GM21825 (cell line): ENCODE results near the gene GALNT17.

Source experiments
- ATAC-seq: cut with Tn5 transposase; IDR thresholded peaks from one replicate; pipeline ENCODE4 v1.9.1; 2021; ENCODE audit warnings: mild to moderate bottlenecking, moderate library complexity; ENCODE audit not compliant: unreplicated experiment

GALNT17 gene

GRCh38 chr7:71442492-71443190 is 310.7 kb downstream of the GALNT17 start:
- no peak for ATAC-seq

DNA sequence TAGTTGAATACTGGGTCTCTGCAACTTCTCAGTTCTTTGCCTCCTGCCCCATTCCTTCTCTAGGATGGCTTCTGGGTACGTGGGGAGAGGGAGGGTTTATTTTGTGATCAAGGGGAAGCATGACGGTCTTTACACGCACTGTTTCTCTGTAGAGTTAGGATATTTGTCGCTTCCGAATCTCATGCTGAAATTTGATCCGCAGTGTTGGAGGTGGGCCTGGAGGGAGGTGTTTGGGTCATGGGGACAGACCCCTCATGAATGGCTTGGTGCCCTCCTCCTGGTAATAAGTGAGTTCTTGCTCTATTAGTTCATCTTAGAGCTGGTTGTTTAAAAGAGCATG is 311.2 kb downstream of the GALNT17 start:
- no peak for ATAC-seq

DNA sequence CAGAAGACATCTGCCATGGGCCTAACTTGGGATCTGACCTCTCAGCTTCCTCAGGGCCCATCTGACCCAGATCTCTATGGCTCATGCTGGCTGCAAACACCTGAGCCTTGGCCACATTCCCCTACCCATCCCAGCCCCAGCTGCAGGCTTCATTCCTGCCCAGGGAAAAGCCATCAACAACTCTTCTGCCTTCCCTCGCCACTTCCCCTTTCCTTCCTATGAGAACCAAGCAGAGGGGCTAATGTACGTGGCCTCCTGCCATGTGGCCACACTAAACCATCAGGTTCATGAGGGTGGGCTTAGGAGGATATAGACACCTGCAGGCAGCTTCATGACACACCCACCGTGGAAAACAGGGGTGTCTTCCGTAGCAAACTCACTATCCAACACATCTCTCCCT is 312.2 kb downstream of the GALNT17 start:
- no peak for ATAC-seq

GRCh38 chr7:71453630-71454029 is 321.7 kb downstream of the GALNT17 start:
- ATAC-seq, result no peak

- no peak for ATAC-seq
Measured at GRCh38 chr7:71454981-71455380, 323.0 kb downstream of the GALNT17 start.

DNA sequence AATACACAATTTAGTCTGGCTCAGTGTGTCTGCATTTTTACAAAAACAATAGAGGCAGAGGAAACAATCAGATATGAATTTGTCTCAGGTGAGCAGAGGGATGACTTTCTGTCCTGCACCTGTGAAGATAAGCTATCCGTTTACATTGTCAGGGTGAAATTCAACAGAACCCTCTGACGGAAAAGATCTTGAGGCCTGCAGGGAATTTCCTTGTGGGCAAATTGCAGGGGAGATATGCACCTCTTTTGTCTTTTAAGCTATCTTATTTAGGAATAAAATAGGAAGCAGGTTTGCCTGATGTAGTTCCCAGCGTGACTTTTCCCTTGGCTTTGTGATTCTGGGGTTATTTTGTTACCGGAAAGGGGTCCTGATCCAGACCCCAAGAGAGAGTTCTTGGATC is 325.1 kb downstream of the GALNT17 start:
- no peak for ATAC-seq

GRCh38 chr7:71457846-71458590 is 326.1 kb downstream of the GALNT17 start:
- no peak for ATAC-seq

DNA sequence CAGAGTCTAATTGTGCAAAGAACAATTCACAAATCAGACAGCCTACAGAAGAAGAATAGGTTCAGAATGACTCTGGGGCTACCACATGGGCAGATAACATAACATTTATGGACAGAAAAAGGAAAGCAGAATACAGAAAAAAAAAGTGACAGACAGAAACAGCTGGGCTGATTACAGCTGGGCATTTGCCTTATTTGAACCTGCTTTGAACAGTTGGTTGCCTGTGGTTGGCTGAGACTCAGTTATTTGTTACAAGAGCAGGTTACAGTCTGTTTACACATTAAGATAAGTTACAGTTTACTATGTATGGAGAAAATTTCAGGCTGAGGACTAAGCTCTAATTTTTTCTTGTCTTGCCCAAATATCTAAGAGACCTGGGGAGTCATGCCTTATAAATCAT is 327.2 kb downstream of the GALNT17 start:
- no peak for ATAC-seq

DNA sequence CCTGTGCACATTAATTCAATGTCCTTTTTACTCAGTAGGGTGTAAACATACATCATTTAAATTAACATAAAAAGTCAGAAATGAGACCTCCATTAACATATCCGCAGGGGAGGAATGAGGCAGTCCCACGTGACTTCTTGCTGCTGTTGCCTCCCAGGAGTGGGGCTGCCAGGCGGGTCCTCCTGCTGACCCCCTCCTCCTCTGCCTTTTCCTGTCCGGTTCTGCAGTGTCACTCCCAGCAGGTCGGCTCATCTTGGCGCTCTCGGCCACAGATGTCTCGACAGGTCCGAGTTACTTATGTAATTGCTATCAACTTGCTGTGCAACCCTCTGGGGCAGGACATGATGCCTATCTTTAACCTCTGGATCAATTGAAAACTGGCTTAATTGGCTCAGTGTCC is 329.6 kb downstream of the GALNT17 start:
- ATAC-seq, result no peak

DNA sequence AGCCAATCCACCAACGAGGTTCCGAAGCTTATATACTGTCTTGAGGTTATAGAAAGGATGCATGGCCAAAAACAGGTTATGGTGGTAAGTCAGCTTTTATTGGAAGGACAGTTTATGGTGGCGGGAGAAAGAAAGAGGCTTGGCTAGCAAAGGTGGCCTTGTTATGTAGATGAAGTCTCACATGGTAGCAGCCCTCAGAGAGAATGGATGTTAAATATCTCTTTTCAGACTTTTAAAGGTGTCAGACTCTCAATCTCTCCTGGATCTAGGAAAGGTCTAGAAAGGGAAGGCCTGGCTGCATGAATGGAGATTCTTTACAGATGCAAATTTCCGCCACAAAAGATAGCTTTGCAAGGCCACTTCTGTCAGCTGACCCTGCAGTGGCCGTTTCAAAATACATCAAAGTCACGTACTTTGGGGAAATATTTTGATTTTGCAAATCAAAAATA is 333.8 kb downstream of the GALNT17 start:
- ATAC-seq, result no peak

DNA sequence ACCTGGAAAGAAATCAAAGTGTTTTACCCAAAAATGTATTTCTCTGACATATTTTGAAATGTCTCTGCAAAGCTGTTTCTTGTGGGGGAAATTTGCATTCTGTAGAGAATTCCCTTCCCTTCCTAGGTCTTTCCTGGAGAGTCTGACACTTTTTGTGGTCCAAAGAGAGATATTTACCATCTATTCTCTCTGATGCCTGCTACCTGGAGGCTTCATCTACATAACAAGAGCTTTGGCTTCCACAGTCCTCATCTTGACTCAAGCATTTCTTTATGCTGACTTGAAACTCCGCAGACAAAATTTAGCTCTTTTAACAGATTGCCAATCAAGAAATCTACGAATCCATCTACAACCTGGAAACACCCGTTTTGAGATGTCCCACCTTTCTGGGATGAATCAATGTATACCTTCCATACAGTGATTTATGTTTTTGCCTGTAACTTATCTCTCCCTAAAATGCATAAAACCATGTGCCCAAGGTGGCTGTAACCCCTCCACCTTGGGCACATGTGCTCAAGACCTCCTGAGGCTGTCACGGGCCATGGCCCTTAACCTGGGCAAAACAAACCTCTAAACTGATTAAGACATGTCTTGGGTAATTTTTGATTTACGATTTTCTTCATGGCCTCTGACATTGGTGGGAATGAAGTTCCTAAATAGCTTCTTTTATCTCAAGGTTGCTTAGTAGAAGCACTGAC is 334.7 kb downstream of the GALNT17 start:
- no peak for ATAC-seq

DNA sequence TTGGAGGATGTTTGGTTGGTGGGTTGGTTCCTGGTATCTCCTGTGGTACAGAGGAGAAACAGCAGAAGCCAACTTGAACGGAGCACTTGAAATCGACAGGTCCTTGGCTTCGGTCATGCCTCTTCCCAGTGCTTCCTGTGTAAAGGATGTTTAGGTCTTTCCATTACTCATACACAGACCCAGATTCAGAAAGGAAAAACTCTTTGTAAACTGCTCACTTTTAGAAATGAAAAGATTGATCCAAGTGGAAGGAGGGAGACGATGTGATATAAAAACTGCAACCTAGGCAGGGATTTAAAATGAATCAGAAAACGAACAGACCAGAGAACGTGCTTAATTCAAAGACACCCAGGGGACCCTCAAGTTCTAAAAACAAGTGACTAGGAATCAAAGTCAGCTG is 338.4 kb downstream of the GALNT17 start:
- no peak for ATAC-seq

DNA sequence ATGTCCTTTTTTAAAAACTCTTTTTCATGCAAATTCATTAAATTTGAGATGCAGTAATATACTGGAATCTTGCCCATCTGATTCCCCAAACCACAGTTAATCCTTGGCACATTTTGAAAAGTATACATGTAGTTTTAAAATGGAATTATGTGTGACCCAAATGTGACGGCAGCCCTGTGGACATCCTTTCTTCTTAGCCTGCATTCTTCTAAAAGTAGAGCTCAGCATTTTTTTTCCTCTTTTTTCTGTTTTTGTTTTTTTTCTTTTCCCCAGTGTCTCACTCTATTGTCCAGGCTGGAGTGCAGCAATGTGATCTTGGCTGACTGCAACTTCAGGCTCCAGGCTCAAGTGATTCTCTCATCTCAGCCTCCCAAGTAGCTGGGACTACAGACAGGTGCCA is 338.9 kb downstream of the GALNT17 start:
- ATAC-seq, result no peak

DNA sequence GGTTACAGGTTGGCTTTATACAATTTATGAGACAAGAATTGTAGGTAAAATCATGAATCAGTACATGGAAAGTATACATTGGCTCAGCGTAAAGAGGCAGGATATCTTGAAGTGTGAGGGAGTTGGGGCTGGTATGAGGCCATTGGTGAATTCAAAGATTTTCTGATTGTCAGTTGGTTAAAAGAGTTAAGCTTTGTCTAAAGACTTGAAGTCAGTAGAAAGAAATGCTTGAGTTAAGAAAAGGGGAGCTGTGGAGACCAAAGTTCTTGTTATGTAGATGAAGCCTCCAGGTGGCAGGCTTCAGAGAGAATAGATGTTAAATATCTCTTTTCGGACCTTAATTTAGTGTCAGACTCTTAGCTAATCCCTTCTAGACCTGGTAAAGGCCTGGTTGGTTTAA is 341.0 kb downstream of the GALNT17 start:
- no peak for ATAC-seq

DNA sequence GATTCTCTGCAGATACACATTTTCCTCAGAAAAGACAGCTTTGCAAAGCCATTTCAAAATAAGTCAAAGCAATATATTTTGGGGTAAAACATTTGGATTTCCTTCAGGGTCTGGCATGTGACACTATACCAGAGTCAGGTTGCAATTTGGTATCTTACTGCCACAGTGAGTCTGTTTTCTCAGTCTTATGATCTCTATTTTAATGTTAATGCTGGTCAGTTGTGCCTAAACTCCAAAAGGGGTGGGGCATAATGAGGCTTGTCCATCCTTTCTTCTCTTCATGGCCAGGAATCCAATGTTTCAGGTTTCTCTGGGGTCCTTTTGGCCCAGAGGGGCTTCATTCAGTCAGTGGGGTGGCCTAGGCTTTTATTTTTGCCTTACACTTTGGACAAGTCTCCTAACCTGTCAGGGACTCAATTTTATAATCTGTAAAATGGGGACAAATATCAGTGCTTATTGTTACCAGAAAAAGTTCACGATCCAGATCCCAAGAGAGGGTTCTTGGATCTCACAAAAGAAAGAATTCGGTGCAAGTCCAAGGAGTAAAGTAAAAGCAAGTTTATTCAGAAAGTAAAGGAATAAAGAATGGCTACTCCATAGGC is 341.5 kb downstream of the GALNT17 start:
- ATAC-seq, result no peak

DNA sequence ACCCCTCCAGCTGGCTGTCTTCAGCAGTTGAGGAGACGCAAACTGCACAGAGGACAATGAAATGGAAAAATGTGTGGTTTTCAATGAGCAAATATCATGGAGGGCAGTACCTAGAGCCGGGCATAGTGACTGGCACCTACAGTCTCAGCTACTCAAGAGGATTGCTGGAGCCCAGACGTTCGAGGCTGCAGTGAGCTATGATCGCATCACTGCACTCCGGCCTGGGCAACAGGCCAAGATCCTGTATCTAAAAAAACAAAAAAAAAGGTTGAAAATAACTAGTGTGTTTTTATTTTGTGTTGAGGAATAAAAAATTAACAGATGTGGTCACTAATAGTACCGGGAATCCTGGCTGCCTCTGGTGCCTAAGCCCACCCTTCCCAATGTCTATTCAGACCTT is 345.5 kb downstream of the GALNT17 start:
- no peak for ATAC-seq

DNA sequence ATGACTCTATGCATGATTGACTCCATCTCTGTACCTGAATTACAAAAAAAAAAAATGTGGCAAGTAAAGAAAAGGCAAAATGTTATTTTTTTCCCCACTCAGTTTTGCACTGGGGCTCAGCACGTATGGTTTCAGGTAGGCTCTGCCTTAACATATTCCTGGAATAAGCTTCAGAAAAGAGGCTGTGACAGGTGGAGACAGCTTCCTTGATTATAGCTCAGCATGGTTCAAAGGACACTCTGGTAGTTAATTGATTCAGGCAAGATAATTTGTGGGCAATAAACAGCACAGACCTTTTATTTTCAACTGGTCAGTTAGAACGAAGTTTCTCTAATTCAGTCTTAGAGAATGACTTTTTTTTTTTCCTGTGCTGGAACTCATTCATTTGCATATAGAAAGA is 347.3 kb downstream of the GALNT17 start:
- ATAC-seq, result no peak

DNA sequence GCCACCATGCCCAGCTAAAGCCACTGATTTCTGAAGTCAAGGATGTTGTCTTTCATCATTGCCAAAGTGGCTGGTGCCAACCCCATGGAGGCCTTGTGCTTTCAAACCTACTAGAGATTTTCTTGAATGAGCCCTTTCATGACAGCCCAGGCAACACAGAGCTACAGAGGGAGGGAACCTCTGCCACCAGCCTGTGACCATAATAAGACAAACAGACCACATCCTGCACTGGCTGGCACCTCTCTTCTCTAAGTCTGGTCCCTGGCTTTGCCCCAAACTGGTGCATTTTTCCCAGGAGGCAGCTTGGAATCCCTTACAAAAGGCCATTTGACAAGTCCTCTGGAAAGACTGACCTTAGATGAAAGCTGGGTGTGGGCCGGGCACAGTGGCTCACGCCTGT is 348.8 kb downstream of the GALNT17 start:
- no peak for ATAC-seq

- no peak for ATAC-seq
Measured at GRCh38 chr7:71482284-71482683, 350.3 kb downstream of the GALNT17 start.

DNA sequence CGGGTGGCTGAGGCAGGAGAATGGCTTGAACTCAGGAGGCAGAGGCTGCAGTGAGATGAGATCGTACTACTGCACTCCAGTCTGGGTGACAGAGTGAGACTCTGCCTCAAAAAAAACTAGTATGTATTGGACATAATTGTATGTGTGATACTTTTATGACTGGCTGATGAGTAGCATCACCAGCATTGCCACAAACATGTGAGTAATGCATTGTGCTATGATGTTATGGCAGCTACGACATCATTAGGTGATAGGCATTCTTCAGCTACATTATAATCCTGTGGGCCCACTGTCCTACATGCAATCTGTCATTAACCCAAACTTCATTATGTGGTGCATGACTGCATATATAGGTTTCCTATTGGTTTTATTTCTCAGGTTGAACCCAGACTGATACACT is 352.4 kb downstream of the GALNT17 start:
- no peak for ATAC-seq

GRCh38 chr7:71485586-71485985 is 353.6 kb downstream of the GALNT17 start:
- no peak for ATAC-seq

- ATAC-seq, result no peak
Measured at GRCh38 chr7:71486414-71486813, 354.5 kb downstream of the GALNT17 start.
